ENCODE data around the gene RECQL.
"Not testable (repeated sequence)": the region's sequence is repeated elsewhere in the genome, so short reads cannot be mapped to it uniquely, and the experiment has no call there.

The RECQL gene

GRCh38 chr12:21428241-21428640 is 73.2 kb downstream of the RECQL start:
- Histone ChIP-seq H3K4me3 (replicated peaks; ENCODE audit: insufficient read depth, low read length) (no peak overlapping the region), H3K27me3 (ENCODE audit: insufficient read depth, poor library complexity, severe bottlenecking) (no peaks in the 10 kb centered on the region), H3K27ac (replicated peaks) (no peak overlapping the region)
- DNase-seq (ENCODE audit: low read depth in 1 of 2, low spot score in 1 of 2): no peak
- TF ChIP-seq POLR2AphosphoS5 (IDR thresholded peaks at IDR 0.05; ENCODE audit: low read depth): no peak
- TF ChIP-seq SPI1 (IDR thresholded peaks at IDR 0.05; ENCODE audit: borderline replicate concordance, low read depth): no peak
- no peak for TF ChIP-seq GABPA (IDR thresholded peaks at IDR 0.05; ENCODE audit: low read depth)
- no peak for TF ChIP-seq REST (IDR thresholded peaks at IDR 0.05; ENCODE audit: insufficient replicate concordance, low read depth)
- no peak for TF ChIP-seq CTCF (IDR thresholded peaks at IDR 0.05; ENCODE audit: insufficient read depth, low read length)

GRCh38 chr12:21419009-21419699 is 82.3 kb downstream of the RECQL start:
- H3K4me3 ChIP-seq (replicated peaks; ENCODE audit: insufficient read depth, low read length); H3K27ac ChIP-seq (replicated peaks); DNase-seq (ENCODE audit: low read depth in 1 of 2, low spot score in 1 of 2); H3K27me3 ChIP-seq (ENCODE audit: insufficient read depth, poor library complexity, severe bottlenecking): not testable (repeated sequence)

All from HL-60 (cell line).